ENCODE results near the gene GNG2.

The GNG2 gene

GRCh38 chr14:51856792-51857296 lies 3.6 kb upstream of the GNG2 start:
- no peak for DNase-seq (ENCODE audit: low spot score)

DNA sequence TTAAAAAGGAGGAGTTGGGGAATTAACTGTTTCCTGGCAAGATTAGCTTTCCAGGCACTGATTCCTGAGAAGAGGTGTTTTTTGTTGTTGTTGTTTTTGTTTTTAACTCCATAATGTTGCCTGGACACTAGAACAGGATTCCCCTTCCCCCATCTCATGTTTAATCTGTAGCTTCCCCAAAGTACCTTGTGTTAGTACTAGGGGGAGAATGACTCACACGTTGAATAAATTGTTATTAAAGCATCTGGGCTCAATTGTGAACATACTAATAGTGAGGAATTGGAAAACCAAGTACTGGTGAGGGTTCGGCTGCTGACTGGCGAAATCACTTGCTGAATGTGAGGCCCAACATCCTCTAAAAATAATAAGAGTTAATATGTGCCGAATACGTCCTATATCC lies 1.3 kb upstream of the GNG2 start:
- DNase-seq (ENCODE audit: low spot score): no peak

GRCh38 chr14:51860825-51861499 lies 550 bp downstream of the GNG2 start:
- DNase-seq (ENCODE audit: low spot score): no peak

- no peak for DNase-seq (ENCODE audit: low spot score)
Observed at GRCh38 chr14:51862176-51862796, 1.9 kb downstream of the GNG2 start.

- no peak for DNase-seq (ENCODE audit: low spot score)
Observed at GRCh38 chr14:51862860-51863259, 2.4 kb downstream of the GNG2 start.

GRCh38 chr14:51865953-51866747 lies 5.7 kb downstream of the GNG2 start:
- DNase-seq (ENCODE audit: low spot score): no peak

- DNase-seq (ENCODE audit: low spot score): no peak
Observed at GRCh38 chr14:51867741-51868140, 7.3 kb downstream of the GNG2 start.

DNA sequence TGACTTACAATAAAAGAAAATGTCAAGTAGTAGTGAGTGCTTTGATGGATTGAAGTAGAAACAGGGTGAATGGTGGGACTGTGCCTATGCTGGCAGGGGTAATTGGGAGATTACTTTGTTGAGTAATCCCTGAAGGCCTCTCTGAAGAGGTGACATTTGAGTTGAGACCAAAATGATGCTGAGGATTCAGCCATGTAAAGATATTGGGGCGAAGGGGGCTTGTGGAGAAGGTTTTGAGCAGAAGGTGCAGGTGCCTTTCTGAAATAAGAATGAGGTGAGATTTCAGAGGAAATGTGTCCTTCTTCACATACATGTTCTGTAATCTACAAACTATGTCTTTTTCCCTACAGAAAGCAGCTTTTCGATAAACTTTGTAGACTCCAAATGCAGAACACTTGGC lies 8.0 kb downstream of the GNG2 start:
- DNase-seq (ENCODE audit: low spot score): no peak

- DNase-seq (ENCODE audit: low spot score): no peak
Observed at GRCh38 chr14:51869411-51870100, 9.1 kb downstream of the GNG2 start.

GRCh38 chr14:51870606-51871005 lies 10.2 kb downstream of the GNG2 start:
- no peak for DNase-seq (ENCODE audit: low spot score)

- no peak for DNase-seq (ENCODE audit: low spot score)
Observed at GRCh38 chr14:51871846-51872245, 11.4 kb downstream of the GNG2 start.

DNA sequence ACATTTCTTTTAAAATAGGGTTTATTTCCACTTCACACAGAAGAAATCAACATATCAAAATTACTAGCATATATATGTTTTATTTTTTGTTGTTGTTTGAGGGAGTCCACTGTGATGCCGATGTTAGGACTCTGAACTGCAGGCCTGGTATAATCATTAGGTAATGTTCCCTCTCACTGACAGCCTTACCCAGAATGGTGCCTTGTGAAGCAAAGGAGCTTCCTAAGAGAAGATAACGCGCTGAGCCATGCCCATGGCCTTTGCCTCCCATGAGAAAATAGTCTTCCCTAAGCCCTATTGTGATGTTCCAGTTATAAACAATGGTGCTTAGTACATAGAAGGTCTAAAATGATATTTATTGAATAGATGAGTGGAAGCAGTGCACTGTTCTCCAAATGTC lies 12.0 kb downstream of the GNG2 start:
- no peak for DNase-seq (ENCODE audit: low spot score)

- DNase-seq (ENCODE audit: low spot score): no peak
Observed at GRCh38 chr14:51873221-51873893, 12.9 kb downstream of the GNG2 start.

DNA sequence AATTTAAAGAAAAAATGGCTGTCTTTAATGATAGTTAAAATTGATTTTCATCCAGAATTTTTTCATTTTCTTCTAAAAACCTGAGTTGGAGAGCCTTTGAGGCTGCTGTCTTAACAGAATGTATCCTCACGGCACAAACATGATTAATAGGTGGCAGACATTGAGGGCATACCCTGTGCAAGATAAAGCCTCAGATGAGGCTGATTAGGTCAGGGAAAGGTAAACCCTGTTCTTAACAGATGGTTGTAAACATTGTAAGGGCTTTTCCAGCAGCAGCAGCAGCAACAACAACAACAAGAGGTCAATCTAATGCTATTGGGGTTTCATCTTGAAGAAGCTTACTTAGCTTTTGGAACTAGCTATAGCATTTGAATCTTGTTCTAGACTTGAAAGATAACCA lies 17.4 kb downstream of the GNG2 start:
- no peak for DNase-seq (ENCODE audit: low spot score)

GRCh38 chr14:51879170-51879569 lies 18.8 kb downstream of the GNG2 start:
- DNase-seq (ENCODE audit: low spot score): no peak

GRCh38 chr14:51880835-51881580 lies 20.6 kb downstream of the GNG2 start:
- no peak for DNase-seq (ENCODE audit: low spot score)

- no peak for DNase-seq (ENCODE audit: low spot score)
Observed at GRCh38 chr14:51881636-51882035, 21.2 kb downstream of the GNG2 start.

- DNase-seq (ENCODE audit: low spot score): no peak
Observed at GRCh38 chr14:51883232-51883631, 22.8 kb downstream of the GNG2 start.

DNA sequence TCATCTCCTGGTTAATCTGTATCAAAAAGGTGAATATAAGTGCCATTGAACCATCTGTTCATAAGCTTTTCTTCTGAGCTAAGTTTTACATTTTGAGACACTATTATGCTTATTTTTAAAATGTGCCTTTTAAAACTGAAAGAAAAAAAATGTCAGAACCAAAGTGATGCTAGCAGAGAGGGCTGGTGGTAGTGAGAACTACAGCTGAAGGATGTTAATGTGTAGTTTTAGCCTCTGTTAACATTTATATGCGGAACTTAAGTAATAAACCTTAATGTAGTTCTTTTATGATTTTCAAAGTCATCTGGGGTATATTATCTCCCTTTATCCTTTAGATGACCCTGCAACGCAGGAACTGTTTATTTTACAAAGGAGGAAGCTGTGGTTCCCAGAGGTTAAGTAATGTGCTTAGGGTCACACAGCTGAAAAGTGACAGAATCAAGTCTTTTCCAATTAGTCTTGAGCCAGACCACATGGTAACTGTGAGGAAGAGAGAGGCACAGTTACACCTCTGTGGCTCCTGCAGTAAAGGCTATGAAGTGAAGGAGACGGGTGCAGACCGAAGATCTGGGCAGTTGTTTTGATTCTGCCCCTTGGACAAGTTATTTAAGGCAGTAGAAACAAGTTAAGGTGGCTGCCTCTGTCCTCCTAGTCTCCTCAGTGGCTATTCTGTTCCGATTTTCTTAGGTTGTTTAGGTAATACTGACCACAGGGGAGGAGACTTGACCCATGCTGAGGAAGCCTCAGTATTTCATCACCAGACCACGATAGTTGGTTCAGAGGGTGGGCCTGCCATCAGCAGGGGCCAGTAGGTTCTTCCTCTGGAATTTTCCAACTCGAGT lies 23.9 kb downstream of the GNG2 start:
- no peak for DNase-seq (ENCODE audit: low spot score)

DNA sequence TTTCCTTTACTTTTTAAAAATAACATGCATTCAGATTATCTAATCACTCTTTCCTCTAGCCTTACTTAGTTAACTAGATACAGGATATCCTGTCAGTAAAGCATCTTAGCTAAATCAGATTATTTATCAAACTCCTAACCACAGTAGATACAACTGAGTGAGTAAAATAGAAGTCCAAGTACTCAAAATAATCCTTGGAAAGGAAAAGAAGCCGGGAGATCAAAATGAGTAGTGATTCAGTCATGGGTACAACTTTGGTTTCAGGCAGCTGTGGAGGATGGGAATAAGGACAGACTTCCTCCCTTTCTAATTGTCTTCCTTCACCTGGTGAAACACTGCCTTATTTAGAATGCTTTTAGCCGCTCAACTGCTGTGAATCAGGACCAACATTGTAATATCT lies 29.4 kb downstream of the GNG2 start:
- no peak for DNase-seq (ENCODE audit: low spot score)
